ENCODE data around the gene OR8K5.

- TF ChIP-seq POLR2A (IDR thresholded peaks at IDR 0.05) (no peak), CTCF (IDR thresholded peaks at IDR 0.05) (no peak), POLR2AphosphoS5 (IDR thresholded peaks at IDR 0.05) (no peak), EP300 (IDR thresholded peaks at IDR 0.05; ENCODE audit: low read depth) (no peak)
Measured at GRCh38 chr11:56163804-56164203, 3.7 kb upstream of the OR8K5 start.

Data from transverse colon (tissue), 4 donors.